CD14-positive monocyte (primary cell): ENCODE results near the gene RBMS1. TPM values are rescaled to one million over a fixed set of nuclear protein-coding genes. Genes with fewer than 3 reads are reported as not detected.
A peak's percentile ranks its signal among the peaks of the same experiment; 100 is the strongest.

Experiments used
- DNase-seq, 3 donors: peaks; one replicate each; pipeline ENCODE4 v3.0.0-alpha.2; 2011 to 2022
- H2AFZ ChIP-seq: 2 replicates; pipeline ENCODE4 v1.6.0; 2012; ENCODE audit warnings: mild to moderate bottlenecking, low read depth, low read length, inconsistent platforms; ENCODE audit not compliant: insufficient read depth, poor library complexity, severe bottlenecking
- H3K27ac ChIP-seq, 2 donors: 1 replicate in 1 of 2; 2 replicates in 1 of 2; pipeline ENCODE4 v1.5.1; 2012 to 2013; ENCODE audit warnings: low read length in 2 of 2, control low read depth in 1 of 2, inconsistent platforms in 1 of 2, low read depth in 1 of 2, mild to moderate bottlenecking in 1 of 2
- H3K27me3 ChIP-seq, 2 donors: one replicate each; pipeline versions ENCODE4 v1.6.0 to v1.6.1; 2011 to 2013; ENCODE audit warnings: low read length in 2 of 2; ENCODE audit not compliant: control insufficient read depth in 2 of 2, insufficient read depth in 2 of 2
- H3K36me3 ChIP-seq, 2 donors: replicated peaks in 1 of 2; 1 replicate in 1 of 2; 2 replicates in 1 of 2; pipeline versions ENCODE4 v1.5.1 to v1.6.1; 2012 to 2013; ENCODE audit warnings: low read length in 2 of 2, control low read depth in 1 of 2, inconsistent platforms in 1 of 2, mild to moderate bottlenecking in 1 of 2; ENCODE audit not compliant: insufficient read depth in 2 of 2, control insufficient read depth in 1 of 2
- H3K4me1 ChIP-seq, 2 donors: 1 replicate in 1 of 2; 2 replicates in 1 of 2; pipeline versions ENCODE4 v1.5.1 to v1.6.1; 2012 to 2013; ENCODE audit warnings: low read length in 2 of 2, control low read depth in 1 of 2, inconsistent platforms in 1 of 2, mild to moderate bottlenecking in 1 of 2, moderate library complexity in 1 of 2; ENCODE audit not compliant: insufficient read depth in 2 of 2, control insufficient read depth in 1 of 2
- H3K4me2 ChIP-seq: replicated peaks from 2 replicates; pipeline ENCODE3; 2012; ENCODE audit warnings: low read length, moderate library complexity, mild to moderate bottlenecking; ENCODE audit not compliant: poor library complexity, severe bottlenecking; ENCODE audit errors: extremely low read depth
- H3K4me3 ChIP-seq, 3 experiments: fragments of 200-600 bp in 1 of 3; sonication (generic) in 1 of 3; replicated peaks in 1 of 3; 1 replicate in 2 of 3; 2 replicates in 1 of 3; pipeline ENCODE4 v1.5.1; 2011 to 2013; ENCODE audit warnings: low read length in 3 of 3, mild to moderate bottlenecking in 3 of 3, control low read depth in 2 of 3, low read depth in 2 of 3, inconsistent platforms in 1 of 3, moderate library complexity in 1 of 3
- H3K79me2 ChIP-seq: 2 replicates; pipeline ENCODE4 v1.6.0; 2012; ENCODE audit warnings: mild to moderate bottlenecking, control low read depth, inconsistent platforms, low read length, moderate library complexity; ENCODE audit not compliant: insufficient read depth
- H3K9ac ChIP-seq: 2 replicates; pipeline ENCODE4 v1.6.0; 2017; ENCODE audit warnings: low read length, mild to moderate bottlenecking; ENCODE audit not compliant: insufficient read depth, poor library complexity, severe bottlenecking
- H3K9me3 ChIP-seq, 2 donors: replicated peaks in 1 of 2; 1 replicate in 1 of 2; 2 replicates in 1 of 2; pipeline versions ENCODE4 v1.5.1 to v1.6.1; 2012 to 2013; ENCODE audit warnings: low read length in 2 of 2, control low read depth in 1 of 2; ENCODE audit not compliant: control insufficient read depth in 1 of 2, insufficient read depth in 1 of 2
- H4K20me1 ChIP-seq: 2 replicates; pipeline ENCODE4 v1.6.0; 2012; ENCODE audit warnings: mild to moderate bottlenecking, low read length, control low read depth, moderate library complexity; ENCODE audit not compliant: insufficient read depth
- H3K27ac Mint-ChIP-seq, 7 donors: one replicate each; pipeline ENCODE4 v1.8.0; 2020; ENCODE audit warnings: mild to moderate bottlenecking in 7 of 7, mixed read lengths in 7 of 7, moderate library complexity in 6 of 7, inconsistent platforms in 2 of 7
- H3K27me3 Mint-ChIP-seq, 3 donors: one replicate each; pipeline ENCODE4 v1.8.0; 2021 to 2022; ENCODE audit warnings: low read depth in 3 of 3, mild to moderate bottlenecking in 3 of 3, mixed read lengths in 3 of 3, moderate library complexity in 3 of 3, inconsistent platforms in 1 of 3
- H3K36me3 Mint-ChIP-seq, 2 donors: one replicate each; pipeline ENCODE4 v1.8.0; 2020; ENCODE audit warnings: mixed read lengths in 2 of 2, inconsistent platforms in 1 of 2, mild to moderate bottlenecking in 1 of 2
- H3K4me1 Mint-ChIP-seq: one replicate; pipeline ENCODE4 v1.8.0; 2020; ENCODE audit warnings: mild to moderate bottlenecking, mixed read lengths
- H3K4me3 Mint-ChIP-seq, 2 donors: one replicate each; pipeline ENCODE4 v1.8.0; 2020; ENCODE audit warnings: mild to moderate bottlenecking in 2 of 2, mixed read lengths in 2 of 2, moderate library complexity in 1 of 2
- H3K9me3 Mint-ChIP-seq, 7 donors: one replicate each; pipeline ENCODE4 v1.8.0; 2020 to 2022; ENCODE audit warnings: mixed read lengths in 7 of 7, mild to moderate bottlenecking in 6 of 7, moderate library complexity in 6 of 7, inconsistent platforms in 2 of 7
- CTCF ChIP-seq: fragments of 200-600 bp; IDR thresholded peaks from one replicate; pipeline ENCODE4 v1.8.0; 2022; ENCODE audit warnings: antibody characterized with exemption, mild to moderate bottlenecking
- WGBS: methylation state at CpG from one replicate; pipeline ENCODE4 v1.1.5; 2013; ENCODE audit warnings: missing lambda C conversion rate; ENCODE audit not compliant: insufficient coverage; 5-methylcytosine and 5-hydroxymethylcytosine counted together
- intact Hi-C, 2 donors: fragments of 100-400 bp; cut with micrococcal nuclease; formaldehyde crosslinking; loops; one replicate each; pipeline versions ENCODE4 v1.15.0 to v1.15.1; 2023
- polyA plus RNA-seq, 3 donors: library from polyadenylated mRNA; depleted of rRNA in 1 of 3; unstranded in 2 of 3; stranded (reverse) in 1 of 3; fragments of 300-500 nt in 2 of 3; fragments of >200 nt in 1 of 3; fragmentation: Illumina TruSeq in 2 of 3; gene quantifications; 1 replicate in 2 of 3; 2 replicates in 1 of 3; pipeline ENCODE4 v1.2.3, GENCODE V29; 2012 to 2021

RBMS1 gene
- polyA plus RNA-seq, 3 donors, result 88.2 to 91.2 (median 89.4) TPM

DNA sequence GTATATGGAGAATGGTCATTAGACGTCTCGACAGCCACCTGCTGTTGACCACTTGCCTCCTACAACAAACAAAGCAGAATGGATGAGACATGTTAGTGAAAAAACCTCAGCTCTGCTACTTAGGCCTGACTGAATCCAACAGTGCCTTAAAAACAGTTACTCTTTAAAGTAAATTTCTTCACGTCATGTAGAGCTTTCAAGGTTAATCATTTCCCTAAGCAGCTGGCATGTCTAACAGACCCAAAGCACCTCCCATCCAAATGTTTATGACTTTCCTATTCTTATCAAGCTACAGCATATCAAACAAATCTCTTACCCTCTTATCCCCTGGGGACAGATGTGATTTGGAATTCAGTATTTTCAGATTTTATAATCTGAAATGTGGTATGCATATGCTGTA is 218.0 kb downstream of the RBMS1 start:
- Mint-ChIP-seq H3K27ac (peak overlapping the region in 1 of 7 donors; percentile 30), H3K9me3 (no peaks in the 10 kb centered on the region), H3K4me1 (peaks cover 2% of the 10 kb centered on the region), H3K4me3 (no peak overlapping the region), H3K36me3 (peaks cover 92 to 99% of the 10 kb centered on the region in 2 donors), H3K27me3 (no peaks in the 10 kb centered on the region)
- no peaks in the 10 kb centered on the region for H3K9me3 ChIP-seq
- no peak for DNase-seq
- 100% methylated on average over 1 of the region's 3 CpGs for WGBS
- H4K20me1 ChIP-seq, result no peaks in the 10 kb centered on the region
- H3K9ac ChIP-seq, result no peak overlapping the region
- no peak for TF ChIP-seq CTCF
- H3K4me1 ChIP-seq, result peaks cover 0 to 2% of the 10 kb centered on the region in 2 donors
- intact Hi-C loops, result no loop called here
- H3K36me3 ChIP-seq, result peaks cover 81 to 99% of the 10 kb centered on the region in 2 donors
- no peak overlapping the region for H3K4me3 ChIP-seq
- H3K79me2 ChIP-seq, result no peaks in the 10 kb centered on the region
- H2AFZ ChIP-seq, result no peak overlapping the region
- no peak overlapping the region for H3K4me2 ChIP-seq
- H3K27ac ChIP-seq, result no peak overlapping the region
- H3K27me3 ChIP-seq, result no peaks in the 10 kb centered on the region

DNA sequence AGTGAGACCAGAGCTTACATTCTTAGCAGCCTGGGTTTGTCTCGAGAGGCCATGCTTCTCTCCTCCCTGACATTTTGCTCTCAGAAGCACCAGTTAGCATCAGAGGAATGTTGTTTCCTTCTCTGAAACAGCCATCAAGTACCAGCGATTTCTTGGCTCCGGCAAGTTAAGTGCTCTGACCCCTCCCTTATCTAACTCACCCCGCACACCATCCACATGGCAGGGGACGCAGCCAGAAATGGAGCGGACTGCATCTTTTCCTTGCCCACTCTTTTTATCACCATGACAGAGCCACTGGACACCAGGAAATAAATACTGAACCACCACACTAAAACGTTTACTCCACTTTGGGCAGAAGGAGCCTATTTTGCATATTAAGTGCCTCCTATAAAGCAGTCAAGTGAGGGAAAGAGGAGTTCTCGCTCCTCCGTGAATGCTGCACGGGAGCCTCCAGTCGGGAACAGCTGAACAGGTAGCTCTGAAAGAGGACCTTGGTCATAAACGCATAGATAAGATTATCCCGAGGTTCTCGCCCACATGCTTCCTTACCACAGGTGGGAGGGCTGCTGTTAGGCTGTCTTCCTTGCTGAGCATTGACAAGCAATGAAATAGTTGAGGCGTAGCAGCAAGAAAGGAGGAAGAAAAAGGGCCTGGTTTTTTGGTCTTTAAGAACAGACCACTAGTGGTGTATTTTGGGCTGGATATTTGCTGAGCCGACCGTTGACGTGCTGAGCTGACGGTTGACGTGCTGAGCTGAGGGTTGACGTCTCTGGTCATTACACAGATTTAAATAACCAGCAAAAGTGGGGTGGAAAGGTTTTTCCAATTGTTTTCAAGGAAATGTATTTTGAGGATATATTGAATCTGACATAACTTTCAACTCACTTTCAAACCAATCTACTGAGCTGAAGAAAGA is 222.2 kb downstream of the RBMS1 start:
- Histone ChIP-seq H3K4me1 (peaks cover 15 to 18% of the 10 kb centered on the region in 2 donors), H3K27ac (no peak overlapping the region), H4K20me1 (no peaks in the 10 kb centered on the region), H3K4me2 (no peak overlapping the region), H2AFZ (no peak overlapping the region), H3K79me2 (no peaks in the 10 kb centered on the region), H3K4me3 (no peak overlapping the region), H3K36me3 (peaks cover 41 to 58% of the 10 kb centered on the region in 2 donors), H3K9ac (no peak overlapping the region), H3K27me3 (no peaks in the 10 kb centered on the region), H3K9me3 (no peaks in the 10 kb centered on the region)
- over 99% methylated on average over 15 of the region's 21 CpGs for WGBS
- Mint-ChIP-seq H3K4me3 (no peak overlapping the region), H3K36me3 (peaks cover 55 to 58% of the 10 kb centered on the region in 2 donors), H3K4me1 (peaks cover 21% of the 10 kb centered on the region), H3K27me3 (peaks cover 0 to 2% (median 0%) of the 10 kb centered on the region in 3 donors), H3K27ac (peak overlapping the region in 3 of 7 donors; percentile 21 to 79 (median 48)), H3K9me3 (no peaks in the 10 kb centered on the region)
- no peak for TF ChIP-seq CTCF
- no peak for DNase-seq
- intact Hi-C loops, result no loop called here
